Thyroid gland (tissue), 4 donors: ENCODE measurements around the gene IPP.

Experiments used
- POLR2A ChIP-seq, 2 donors: fragments of 450-650 bp; IDR thresholded peaks; one replicate each; pipeline ENCODE4 v1.6.1; 2017; ENCODE audit warnings: antibody characterized with exemption in 2 of 2, mild to moderate bottlenecking in 2 of 2, moderate library complexity in 1 of 2
- TF ChIP-seq, protein P1 (sequence below), 6 experiments: fragments of 200-600 bp in 3 of 6; fragments of 450-650 bp in 3 of 6; sonication (generic) in 3 of 6; IDR thresholded peaks; one replicate each; pipeline ENCODE4 v1.5.1; 2016 to 2019; ENCODE audit warnings: antibody characterized with exemption in 6 of 6, mild to moderate bottlenecking in 2 of 6, inconsistent platforms in 1 of 6, moderate library complexity in 1 of 6

DNA sequence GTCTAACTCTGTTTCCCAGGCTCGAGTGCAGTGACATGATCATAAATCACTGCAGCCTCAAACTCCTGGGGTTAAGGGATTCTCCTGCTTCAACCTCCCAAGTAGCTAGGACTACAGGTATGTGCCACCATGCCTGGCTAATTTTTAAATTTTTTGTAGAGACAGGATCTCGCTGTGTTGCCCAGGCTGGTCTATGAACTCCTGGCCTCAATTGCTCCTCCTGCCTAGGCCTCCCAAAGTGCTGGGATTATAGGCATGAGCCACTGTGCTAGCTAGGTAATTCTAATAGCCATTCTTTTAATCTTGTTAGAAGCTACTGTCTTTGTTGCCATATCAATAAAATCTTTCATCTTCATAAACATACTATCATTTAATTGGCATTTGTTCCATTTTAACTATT, 39.1 kb upstream of the IPP start:
- TF ChIP-seq POLR2A (IDR thresholded peaks at IDR 0.05): no peak
- TF ChIP-seq, protein P1, sequence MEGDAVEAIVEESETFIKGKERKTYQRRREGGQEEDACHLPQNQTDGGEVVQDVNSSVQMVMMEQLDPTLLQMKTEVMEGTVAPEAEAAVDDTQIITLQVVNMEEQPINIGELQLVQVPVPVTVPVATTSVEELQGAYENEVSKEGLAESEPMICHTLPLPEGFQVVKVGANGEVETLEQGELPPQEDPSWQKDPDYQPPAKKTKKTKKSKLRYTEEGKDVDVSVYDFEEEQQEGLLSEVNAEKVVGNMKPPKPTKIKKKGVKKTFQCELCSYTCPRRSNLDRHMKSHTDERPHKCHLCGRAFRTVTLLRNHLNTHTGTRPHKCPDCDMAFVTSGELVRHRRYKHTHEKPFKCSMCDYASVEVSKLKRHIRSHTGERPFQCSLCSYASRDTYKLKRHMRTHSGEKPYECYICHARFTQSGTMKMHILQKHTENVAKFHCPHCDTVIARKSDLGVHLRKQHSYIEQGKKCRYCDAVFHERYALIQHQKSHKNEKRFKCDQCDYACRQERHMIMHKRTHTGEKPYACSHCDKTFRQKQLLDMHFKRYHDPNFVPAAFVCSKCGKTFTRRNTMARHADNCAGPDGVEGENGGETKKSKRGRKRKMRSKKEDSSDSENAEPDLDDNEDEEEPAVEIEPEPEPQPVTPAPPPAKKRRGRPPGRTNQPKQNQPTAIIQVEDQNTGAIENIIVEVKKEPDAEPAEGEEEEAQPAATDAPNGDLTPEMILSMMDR (IDR thresholded peaks at IDR 0.05): no peak
